ENCODE results near the gene NOX4. TPM values are rescaled to one million over a fixed set of nuclear protein-coding genes. Genes with fewer than 3 reads are reported as not detected.
"Not testable (repeated sequence)": the region's sequence is repeated elsewhere in the genome, so short reads cannot be mapped to it uniquely, and the experiment has no call there.

The NOX4 gene
- total RNA-seq, 1 donor from 2014 or later, result 2.4 TPM

GRCh38 chr11:89379976-89380771, 111.0 kb downstream of the NOX4 start:
- DNase-seq, result not testable (repeated sequence)

GRCh38 chr11:89378986-89379385, 112.2 kb downstream of the NOX4 start:
- DNase-seq, result not testable (repeated sequence)

- not testable (repeated sequence) for DNase-seq
Measured at GRCh38 chr11:89369356-89369755, 121.8 kb downstream of the NOX4 start.

GRCh38 chr11:89364856-89365255, 126.3 kb downstream of the NOX4 start:
- not testable (repeated sequence) for DNase-seq

GRCh38 chr11:89361734-89362133, 129.4 kb downstream of the NOX4 start:
- DNase-seq, result no peak

GRCh38 chr11:89359208-89359607, 132.0 kb downstream of the NOX4 start:
- not testable (repeated sequence) for DNase-seq

- no peak for DNase-seq
Measured at GRCh38 chr11:89358761-89359160, 132.4 kb downstream of the NOX4 start.

- DNase-seq, result no peak
Measured at GRCh38 chr11:89355646-89356045, 135.5 kb downstream of the NOX4 start.

- DNase-seq, result not testable (repeated sequence)
Measured at GRCh38 chr11:89354513-89354912, 136.7 kb downstream of the NOX4 start.

GRCh38 chr11:89347071-89347470, 144.1 kb downstream of the NOX4 start:
- DNase-seq, result no peak

GRCh38 chr11:89346601-89347000, 144.6 kb downstream of the NOX4 start:
- DNase-seq, result no peak

GRCh38 chr11:89342880-89343572, 148.1 kb downstream of the NOX4 start:
- DNase-seq, result not testable (repeated sequence)

GRCh38 chr11:89340450-89340849, 150.7 kb downstream of the NOX4 start:
- DNase-seq, result not testable (repeated sequence)

GRCh38 chr11:89338073-89338472, 153.1 kb downstream of the NOX4 start:
- DNase-seq, result not testable (repeated sequence)

GRCh38 chr11:89337100-89337650, 154.0 kb downstream of the NOX4 start:
- not testable (repeated sequence) for DNase-seq

- DNase-seq, result not testable (repeated sequence)
Measured at GRCh38 chr11:89333704-89334103, 157.5 kb downstream of the NOX4 start.

GRCh38 chr11:89331940-89332339, 159.2 kb downstream of the NOX4 start:
- DNase-seq, result not testable (repeated sequence)

GRCh38 chr11:89327885-89328284, 163.3 kb downstream of the NOX4 start:
- no peak for DNase-seq

GRCh38 chr11:89321401-89321800, 169.8 kb downstream of the NOX4 start:
- no peak for DNase-seq

GRCh38 chr11:89310607-89311006, 180.6 kb downstream of the NOX4 start:
- DNase-seq, result not testable (repeated sequence)

GRCh38 chr11:89309321-89309985, 181.7 kb downstream of the NOX4 start:
- not testable (repeated sequence) for DNase-seq

GRCh38 chr11:89308272-89308671, 182.9 kb downstream of the NOX4 start:
- DNase-seq, result not testable (repeated sequence)

- DNase-seq, result not testable (repeated sequence)
Measured at GRCh38 chr11:89303029-89303428, 188.1 kb downstream of the NOX4 start.

Data from skin of body (tissue), 2 donors.